Cortex of kidney (tissue), 1 donor: ENCODE measurements around the gene C1QTNF1.

Experiments
- DNase-seq: peaks from one replicate; lab custom pipeline; 2025; lab: John Stamatoyannopoulos, UW

The C1QTNF1 gene

GRCh38 chr17:79080349-79080748 is 56.4 kb downstream of the C1QTNF1 start:
- no peak for DNase-seq

GRCh38 chr17:79080761-79081290 is 56.9 kb downstream of the C1QTNF1 start:
- DNase-seq, result no peak

- no peak for DNase-seq
Observed at GRCh38 chr17:79081571-79082276, 57.8 kb downstream of the C1QTNF1 start.

- no peak for DNase-seq
Observed at GRCh38 chr17:79082311-79083190, 58.6 kb downstream of the C1QTNF1 start.

GRCh38 chr17:79083191-79083971 is 59.4 kb downstream of the C1QTNF1 start:
- DNase-seq, result no peak

GRCh38 chr17:79084291-79085153 is 60.6 kb downstream of the C1QTNF1 start:
- no peak for DNase-seq

GRCh38 chr17:79085154-79085920 is 61.4 kb downstream of the C1QTNF1 start:
- no peak for DNase-seq

GRCh38 chr17:79085921-79086551 is 62.1 kb downstream of the C1QTNF1 start:
- DNase-seq, result no peak

GRCh38 chr17:79086609-79087427 is 62.8 kb downstream of the C1QTNF1 start:
- no peak for DNase-seq

- DNase-seq, result no peak
Observed at GRCh38 chr17:79087428-79088143, 63.6 kb downstream of the C1QTNF1 start.

- DNase-seq, result no peak
Observed at GRCh38 chr17:79088247-79088996, 64.5 kb downstream of the C1QTNF1 start.

GRCh38 chr17:79088997-79089328 is 65.0 kb downstream of the C1QTNF1 start:
- DNase-seq, result no peak

- no peak for DNase-seq
Observed at GRCh38 chr17:79089720-79090442, 65.9 kb downstream of the C1QTNF1 start.

GRCh38 chr17:79090443-79091225 is 66.7 kb downstream of the C1QTNF1 start:
- no peak for DNase-seq

GRCh38 chr17:79091226-79091670 is 67.3 kb downstream of the C1QTNF1 start:
- no peak for DNase-seq

GRCh38 chr17:79092567-79092966 is 68.6 kb downstream of the C1QTNF1 start:
- DNase-seq, result no peak
